Measurements from ENCODE around the gene APH1B.

- TF ChIP-seq FOXM1 (IDR thresholded peaks at IDR 0.05; ENCODE audit: borderline replicate concordance) (no peak), PKNOX1 (IDR thresholded peaks at IDR 0.05) (no peak), FOXK2 (IDR thresholded peaks at IDR 0.05) (no peak), NFRKB (IDR thresholded peaks at IDR 0.05) (no peak), FOXA1 (IDR thresholded peaks at IDR 0.05) (no peak), SUZ12 (IDR thresholded peaks at IDR 0.05) (no peak), SP1 (IDR thresholded peaks at IDR 0.05) (no peak), LEF1 (IDR thresholded peaks at IDR 0.05; ENCODE audit: borderline replicate concordance) (no peak)
Observed at GRCh38 chr15:63331456-63331855, 54.1 kb downstream of the APH1B start.

Data from HEK293T (cell line).